H9 (cell line): ENCODE measurements around the gene SAMD8. TPM values are rescaled to one million over a fixed set of nuclear protein-coding genes. Genes with fewer than 3 reads are reported as not detected.

Experiments used
- DNase-seq: peaks from one replicate; pipeline ENCODE4 v3.0.0-alpha.2; 2017
- H2AFZ ChIP-seq: one replicate; pipeline ENCODE4 v1.6.1; 2013; ENCODE audit warnings: mild to moderate bottlenecking, low read length, control low read depth, moderate library complexity
- H2AK5ac ChIP-seq: 2 replicates; pipeline ENCODE4 v1.6.1; 2013; ENCODE audit warnings: low read length, control low read depth, mixed read lengths; ENCODE audit not compliant: insufficient read length
- H2BK120ac ChIP-seq: one replicate; pipeline ENCODE4 v1.6.1; 2013; ENCODE audit warnings: low read depth, mild to moderate bottlenecking, low read length, control low read depth, inconsistent platforms; ENCODE audit not compliant: poor library complexity, severe bottlenecking
- H2BK12ac ChIP-seq: 2 replicates; pipeline ENCODE4 v1.6.1; 2013; ENCODE audit warnings: low read length, control low read depth, mixed read lengths, low read depth; ENCODE audit not compliant: insufficient read length
- H2BK15ac ChIP-seq: 2 replicates; pipeline ENCODE4 v1.6.1; 2013; ENCODE audit warnings: low read depth, low read length, control low read depth
- H2BK20ac ChIP-seq: one replicate; pipeline ENCODE4 v1.6.1; 2013; ENCODE audit warnings: low read depth, mild to moderate bottlenecking, low read length, control low read depth, inconsistent platforms; ENCODE audit not compliant: poor library complexity, severe bottlenecking
- H2BK5ac ChIP-seq: 2 replicates; pipeline ENCODE4 v1.6.1; 2013; ENCODE audit warnings: low read length, control low read depth, mixed read lengths; ENCODE audit not compliant: insufficient read length
- H3K14ac ChIP-seq: 2 replicates; pipeline ENCODE4 v1.6.1; 2013; ENCODE audit warnings: low read length, control low read depth; ENCODE audit not compliant: insufficient read depth
- H3K18ac ChIP-seq: 2 replicates; pipeline ENCODE4 v1.6.1; 2013; ENCODE audit warnings: low read depth, mild to moderate bottlenecking, mixed read lengths, low read length, control low read depth; ENCODE audit not compliant: insufficient read length
- H3K23ac ChIP-seq: 2 replicates; pipeline ENCODE4 v1.6.1; 2013; ENCODE audit warnings: low read length, control low read depth, mixed read lengths, low read depth; ENCODE audit not compliant: insufficient read length
- H3K23me2 ChIP-seq: 2 replicates; pipeline ENCODE4 v1.6.1; 2013; ENCODE audit warnings: low read depth, mild to moderate bottlenecking, mixed read lengths, low read length, control low read depth; ENCODE audit not compliant: insufficient read length, poor library complexity, severe bottlenecking
- H3K27ac ChIP-seq: 2 replicates; pipeline ENCODE4 v1.5.1; 2013; ENCODE audit warnings: low read length, control low read depth, mixed read lengths, low read depth; ENCODE audit not compliant: insufficient read length
- H3K27me3 ChIP-seq: 2 replicates; pipeline ENCODE4 v1.6.1; 2013; ENCODE audit warnings: low read length, control low read depth, inconsistent platforms; ENCODE audit not compliant: insufficient read depth
- H3K4ac ChIP-seq: 2 replicates; pipeline ENCODE4 v1.6.1; 2013; ENCODE audit warnings: low read depth, mild to moderate bottlenecking, control low read depth, inconsistent platforms, low read length, moderate library complexity
- H3K4me1 ChIP-seq: 2 replicates; pipeline ENCODE4 v1.6.1; 2013; ENCODE audit warnings: low read length, control low read depth, inconsistent platforms; ENCODE audit not compliant: insufficient read depth
- H3K4me2 ChIP-seq: 2 replicates; pipeline ENCODE4 v1.6.1; 2013; ENCODE audit warnings: low read length, control low read depth, mixed read lengths; ENCODE audit not compliant: insufficient read length, insufficient read depth
- H3K56ac ChIP-seq: 2 replicates; pipeline ENCODE4 v1.6.1; 2013; ENCODE audit warnings: low read depth, mild to moderate bottlenecking, mixed read lengths, low read length, control low read depth; ENCODE audit not compliant: insufficient read length
- H3K79me1 ChIP-seq: 2 replicates; pipeline ENCODE4 v1.6.1; 2013; ENCODE audit warnings: low read depth, mild to moderate bottlenecking, moderate library complexity, low read length, control low read depth, inconsistent platforms; ENCODE audit not compliant: insufficient read depth, poor library complexity, severe bottlenecking
- H3K79me2 ChIP-seq: 2 replicates; pipeline ENCODE4 v1.6.1; 2013; ENCODE audit warnings: low read length, control low read depth, inconsistent platforms; ENCODE audit not compliant: insufficient read depth
- H3K9ac ChIP-seq: 2 replicates; pipeline ENCODE4 v1.6.1; 2013; ENCODE audit warnings: low read length, control low read depth, mixed read lengths; ENCODE audit not compliant: insufficient read length; ENCODE audit errors: extremely low read depth
- H3K9me3 ChIP-seq: one replicate; pipeline ENCODE4 v1.6.1; 2013; ENCODE audit warnings: low read depth, low read length, inconsistent platforms; ENCODE audit not compliant: control insufficient read depth
- H3T11ph ChIP-seq: one replicate; pipeline ENCODE4 v1.6.1; 2013; ENCODE audit warnings: mild to moderate bottlenecking, low read length, control low read depth, inconsistent platforms
- H4K20me1 ChIP-seq: one replicate; pipeline ENCODE4 v1.6.1; 2013; ENCODE audit not compliant: control insufficient read depth, insufficient read length, insufficient read depth
- H4K5ac ChIP-seq: 2 replicates; pipeline ENCODE4 v1.6.1; 2013; ENCODE audit warnings: low read depth, mild to moderate bottlenecking, mixed read lengths, low read length, control low read depth; ENCODE audit not compliant: insufficient read length
- H4K8ac ChIP-seq: replicated peaks from 2 replicates; pipeline ENCODE4 v1.6.1; 2013; ENCODE audit warnings: low read length, control low read depth, mixed read lengths, low read depth; ENCODE audit not compliant: insufficient read length
- H4K91ac ChIP-seq: 2 replicates; pipeline ENCODE4 v1.6.1; 2013; ENCODE audit warnings: low read depth, mild to moderate bottlenecking, moderate library complexity, mixed read lengths, low read length, control low read depth; ENCODE audit not compliant: insufficient read length
- H3K27ac Mint-ChIP-seq, 3 experiments: 2 replicates in 2 of 3; 3 replicates in 1 of 3; pipeline ENCODE4 v1.8.0; 2020 to 2021; ENCODE audit warnings: mixed read lengths in 3 of 3, mild to moderate bottlenecking in 1 of 3, moderate library complexity in 1 of 3
- H3K27me3 Mint-ChIP-seq: 2 replicates; pipeline ENCODE4 v1.8.0; 2021; ENCODE audit warnings: low read depth, mild to moderate bottlenecking, moderate library complexity, mixed read lengths
- H3K36me3 Mint-ChIP-seq, 3 experiments: 2 replicates in 2 of 3; 3 replicates in 1 of 3; pipeline ENCODE4 v1.8.0; 2020 to 2021; ENCODE audit warnings: low read depth in 3 of 3, mixed read lengths in 3 of 3; ENCODE audit not compliant: insufficient read depth in 1 of 3
- H3K4me1 Mint-ChIP-seq, 2 experiments: 2 replicates each; pipeline ENCODE4 v1.8.0; 2020; ENCODE audit warnings: mixed read lengths in 2 of 2
- H3K4me3 Mint-ChIP-seq, 2 experiments: 2 replicates in 1 of 2; 3 replicates in 1 of 2; pipeline ENCODE4 v1.8.0; 2020 to 2021; ENCODE audit warnings: mild to moderate bottlenecking in 2 of 2, mixed read lengths in 2 of 2, moderate library complexity in 1 of 2
- H3K9me3 Mint-ChIP-seq, 2 experiments: 2 replicates in 1 of 2; 3 replicates in 1 of 2; pipeline ENCODE4 v1.8.0; 2020; ENCODE audit warnings: mild to moderate bottlenecking in 2 of 2, mixed read lengths in 2 of 2, moderate library complexity in 1 of 2
- CTCF ChIP-seq: fragments of 200-600 bp; sonication (generic); conservative IDR thresholded peaks from 3 replicates; pipeline ENCODE4 v1.8.0; 2021; ENCODE audit warnings: antibody characterized with exemption, mild to moderate bottlenecking
- WGBS: extraction: QIAGEN DNeasy Blood & Tissue Kit; methylation state at CpG from one replicate; pipeline ENCODE4 v1.1.7; 2013; ENCODE audit warnings: missing lambda C conversion rate, low lambda C conversion rate, mixed read lengths; ENCODE audit not compliant: insufficient read length; ENCODE audit errors: extremely low coverage; 5-methylcytosine and 5-hydroxymethylcytosine counted together
- total RNA-seq: library from RNA; stranded (reverse); gene quantifications from 2 replicates; pipeline ENCODE4 v1.2.1, GENCODE V29; 2021

SAMD8 gene
- total RNA-seq, 1 experiment from 2014 or later: 18.8 TPM

- no peak overlapping the region for H3K23ac ChIP-seq
- no peak overlapping the region for H4K5ac ChIP-seq
- no peak overlapping the region for H4K91ac ChIP-seq
- Mint-ChIP-seq H3K9me3 (no peaks in the 10 kb centered on the region; a peak in 1 of 5 replicates), H3K36me3 (no peaks in the 10 kb centered on the region), H3K27ac (no peak overlapping the region), H3K4me1 (peaks cover 28 to 31% of the 10 kb centered on the region in 2 experiments), H3K27me3 (peaks cover 4% of the 10 kb centered on the region), H3K4me3 (no peak overlapping the region)
- H3K56ac ChIP-seq: no peak overlapping the region
- H3K27me3 ChIP-seq: no peaks in the 10 kb centered on the region
- no peaks in the 10 kb centered on the region for H3K23me2 ChIP-seq
- no peak overlapping the region for H3K4ac ChIP-seq
- no peak overlapping the region for H3K14ac ChIP-seq
- no peak overlapping the region for H4K8ac ChIP-seq
- H3K4me1 ChIP-seq: peaks cover 7% of the 10 kb centered on the region
- H2BK15ac ChIP-seq: no peak overlapping the region
- H2AFZ ChIP-seq: no peak overlapping the region
- no peaks in the 10 kb centered on the region for H3K79me1 ChIP-seq
- H3K9ac ChIP-seq: no peak overlapping the region
- H3T11ph ChIP-seq: no peak overlapping the region
- no peak overlapping the region for H2AK5ac ChIP-seq
- no CpG with 5 or more reads among the region's 14 CpGs for WGBS
- H2BK12ac ChIP-seq: no peak overlapping the region
- no peaks in the 10 kb centered on the region for H4K20me1 ChIP-seq
- H3K79me2 ChIP-seq: no peaks in the 10 kb centered on the region
- H2BK5ac ChIP-seq: no peak overlapping the region
- H3K4me2 ChIP-seq: no peak overlapping the region
- no peak overlapping the region for H2BK120ac ChIP-seq
- no peaks in the 10 kb centered on the region for H3K9me3 ChIP-seq
- no peak for TF ChIP-seq CTCF
- no peak overlapping the region for H3K27ac ChIP-seq
- no peak overlapping the region for H2BK20ac ChIP-seq
- no peak overlapping the region for H3K18ac ChIP-seq
- DNase-seq: no peak
Measured at GRCh38 chr10:75072727-75073126, 38.7 kb upstream of the SAMD8 start.
